Activated naive CD8-positive, alpha-beta T cell treated with anti-CD3 and anti-CD28 coated beads for 36 hours (primary cell): ENCODE data around the gene H6PD. TPM values are rescaled to one million over a fixed set of nuclear protein-coding genes. Genes with fewer than 3 reads are reported as not detected.
A peak's percentile ranks its signal among the peaks of the same experiment; 100 is the strongest.

Experiments
- DNase-seq: peaks from one replicate; pipeline ENCODE4 v3.0.0; 2021
- H3K27ac Mint-ChIP-seq: one replicate; pipeline ENCODE4 v1.8.0; 2022; ENCODE audit warnings: mild to moderate bottlenecking, moderate library complexity, mixed read lengths
- H3K27me3 Mint-ChIP-seq: one replicate; pipeline ENCODE4 v1.8.0; 2022; ENCODE audit warnings: mild to moderate bottlenecking, mixed read lengths
- H3K36me3 Mint-ChIP-seq: one replicate; pipeline ENCODE4 v1.8.0; 2021; ENCODE audit warnings: mild to moderate bottlenecking, mixed read lengths
- H3K4me1 Mint-ChIP-seq: one replicate; pipeline ENCODE4 v1.8.0; 2021; ENCODE audit warnings: mixed read lengths
- H3K4me3 Mint-ChIP-seq: one replicate; pipeline ENCODE4 v1.8.0; 2022; ENCODE audit warnings: mild to moderate bottlenecking, moderate library complexity, mixed read lengths
- H3K9me3 Mint-ChIP-seq: one replicate; pipeline ENCODE4 v1.8.0; 2022; ENCODE audit warnings: mixed read lengths
- total RNA-seq, 2 experiments: library from RNA; stranded (reverse); gene quantifications; one replicate each; pipeline ENCODE4 v1.2.3, GENCODE V29; 2021

The H6PD gene
- total RNA-seq, 2 experiments from 2014 or later: 5.7 to 5.9 TPM

- Mint-ChIP-seq H3K36me3 (no peaks in the 10 kb centered on the region), H3K4me3 (no peak overlapping the region), H3K27ac (no peak overlapping the region), H3K27me3 (no peaks in the 10 kb centered on the region), H3K9me3 (no peaks in the 10 kb centered on the region), H3K4me1 (peaks cover 5% of the 10 kb centered on the region)
- no peak for DNase-seq
Observed at GRCh38 chr1:9270290-9270883, 35.8 kb downstream of the H6PD start.

GRCh38 chr1:9271283-9271682 is 36.7 kb downstream of the H6PD start:
- no peaks in the 10 kb centered on the region for H3K9me3 Mint-ChIP-seq
- DNase-seq: no peak
- H3K27me3 Mint-ChIP-seq: no peaks in the 10 kb centered on the region
- H3K27ac Mint-ChIP-seq: no peak overlapping the region
- H3K36me3 Mint-ChIP-seq: no peaks in the 10 kb centered on the region
- peaks cover 13% of the 10 kb centered on the region for H3K4me1 Mint-ChIP-seq
- H3K4me3 Mint-ChIP-seq: no peak overlapping the region

GRCh38 chr1:9271861-9272595 is 37.5 kb downstream of the H6PD start:
- Mint-ChIP-seq H3K27ac (no peak overlapping the region), H3K27me3 (no peaks in the 10 kb centered on the region), H3K4me1 (peaks cover 13% of the 10 kb centered on the region), H3K9me3 (no peaks in the 10 kb centered on the region), H3K4me3 (no peak overlapping the region), H3K36me3 (no peaks in the 10 kb centered on the region)
- no peak for DNase-seq

GRCh38 chr1:9273177-9273576 is 38.6 kb downstream of the H6PD start:
- no peak for DNase-seq
- Mint-ChIP-seq H3K27me3 (no peaks in the 10 kb centered on the region), H3K36me3 (no peaks in the 10 kb centered on the region), H3K4me3 (no peak overlapping the region), H3K4me1 (peaks cover 13% of the 10 kb centered on the region), H3K27ac (no peak overlapping the region), H3K9me3 (no peaks in the 10 kb centered on the region)

- Mint-ChIP-seq H3K36me3 (no peaks in the 10 kb centered on the region), H3K9me3 (no peaks in the 10 kb centered on the region), H3K27me3 (peaks cover 5% of the 10 kb centered on the region), H3K4me3 (no peak overlapping the region), H3K27ac (no peak overlapping the region), H3K4me1 (peaks cover 27% of the 10 kb centered on the region)
- DNase-seq: no peak
Observed at GRCh38 chr1:9275161-9275560, 40.6 kb downstream of the H6PD start.

GRCh38 chr1:9275567-9276034 is 41.0 kb downstream of the H6PD start:
- H3K27me3 Mint-ChIP-seq: peaks cover 5% of the 10 kb centered on the region
- no peaks in the 10 kb centered on the region for H3K36me3 Mint-ChIP-seq
- peak; percentile 75 for DNase-seq
- H3K4me3 Mint-ChIP-seq: no peak overlapping the region
- no peaks in the 10 kb centered on the region for H3K9me3 Mint-ChIP-seq
- H3K4me1 Mint-ChIP-seq: peaks cover 30% of the 10 kb centered on the region
- H3K27ac Mint-ChIP-seq: no peak overlapping the region

- H3K9me3 Mint-ChIP-seq: no peaks in the 10 kb centered on the region
- H3K27me3 Mint-ChIP-seq: peaks cover 5% of the 10 kb centered on the region
- no peaks in the 10 kb centered on the region for H3K36me3 Mint-ChIP-seq
- H3K4me3 Mint-ChIP-seq: no peak overlapping the region
- H3K27ac Mint-ChIP-seq: no peak overlapping the region
- DNase-seq: no peak
- peaks cover 33% of the 10 kb centered on the region for H3K4me1 Mint-ChIP-seq
Observed at GRCh38 chr1:9278116-9278515, 43.5 kb downstream of the H6PD start.

GRCh38 chr1:9278585-9279153 is 44.1 kb downstream of the H6PD start:
- Mint-ChIP-seq H3K36me3 (no peaks in the 10 kb centered on the region), H3K4me1 (peaks cover 33% of the 10 kb centered on the region), H3K9me3 (no peaks in the 10 kb centered on the region), H3K27ac (no peak overlapping the region), H3K27me3 (peaks cover 5% of the 10 kb centered on the region), H3K4me3 (no peak overlapping the region)
- DNase-seq: no peak

GRCh38 chr1:9279172-9279840 is 44.7 kb downstream of the H6PD start:
- H3K4me1 Mint-ChIP-seq: peaks cover 39% of the 10 kb centered on the region
- no peak overlapping the region for H3K27ac Mint-ChIP-seq
- H3K9me3 Mint-ChIP-seq: no peaks in the 10 kb centered on the region
- peaks cover 5% of the 10 kb centered on the region for H3K27me3 Mint-ChIP-seq
- H3K36me3 Mint-ChIP-seq: no peaks in the 10 kb centered on the region
- DNase-seq: peak; percentile 49
- H3K4me3 Mint-ChIP-seq: no peak overlapping the region

- H3K4me1 Mint-ChIP-seq: peaks cover 37% of the 10 kb centered on the region
- peak; percentile 70 for DNase-seq
Observed at GRCh38 chr1:9280015-9280860, 45.7 kb downstream of the H6PD start.

GRCh38 chr1:9281071-9281827 is 46.7 kb downstream of the H6PD start:
- Mint-ChIP-seq H3K4me3 (no peak overlapping the region), H3K4me1 (peaks cover 28% of the 10 kb centered on the region), H3K36me3 (no peaks in the 10 kb centered on the region), H3K27me3 (peaks cover 5% of the 10 kb centered on the region), H3K27ac (no peak overlapping the region), H3K9me3 (peaks cover 2% of the 10 kb centered on the region)
- no peak for DNase-seq

More at GRCh38 chr1:9280015-9280860, 45.7 kb downstream of the H6PD start:
- peaks cover 5% of the 10 kb centered on the region for H3K27me3 Mint-ChIP-seq
- H3K27ac Mint-ChIP-seq: no peak overlapping the region
- H3K9me3 Mint-ChIP-seq: no peaks in the 10 kb centered on the region
- no peaks in the 10 kb centered on the region for H3K36me3 Mint-ChIP-seq
- no peak overlapping the region for H3K4me3 Mint-ChIP-seq

- H3K4me1 Mint-ChIP-seq: peaks cover 30% of the 10 kb centered on the region
- no peaks in the 10 kb centered on the region for H3K36me3 Mint-ChIP-seq
- H3K4me3 Mint-ChIP-seq: no peak overlapping the region
Observed at GRCh38 chr1:9281908-9282695, 47.5 kb downstream of the H6PD start.

GRCh38 chr1:9282696-9282955 is 48.1 kb downstream of the H6PD start:
- H3K9me3 Mint-ChIP-seq: peaks cover 2% of the 10 kb centered on the region
- H3K27me3 Mint-ChIP-seq: peaks cover 5% of the 10 kb centered on the region
- peaks cover 30% of the 10 kb centered on the region for H3K4me1 Mint-ChIP-seq
- no peaks in the 10 kb centered on the region for H3K36me3 Mint-ChIP-seq
- no peak overlapping the region for H3K27ac Mint-ChIP-seq
- no peak overlapping the region for H3K4me3 Mint-ChIP-seq
- no peak for DNase-seq

More at GRCh38 chr1:9281908-9282695, 47.5 kb downstream of the H6PD start:
- peaks cover 5% of the 10 kb centered on the region for H3K27me3 Mint-ChIP-seq
- DNase-seq: no peak
- H3K27ac Mint-ChIP-seq: no peak overlapping the region
- H3K9me3 Mint-ChIP-seq: peaks cover 2% of the 10 kb centered on the region
